IPS-15b (cell line): Measurements from ENCODE around the gene ZNF341.
A peak's percentile ranks its signal among the peaks of the same experiment; 100 is the strongest.

Experiments
- H3K27me3 ChIP-seq: one replicate; pipeline ENCODE4 v1.6.1; 2013; ENCODE audit warnings: low read length; ENCODE audit not compliant: control insufficient read depth, insufficient read depth
- H3K36me3 ChIP-seq: one replicate; pipeline ENCODE4 v1.6.1; 2013; ENCODE audit warnings: low read length; ENCODE audit not compliant: control insufficient read depth, insufficient read depth
- H3K4me1 ChIP-seq: one replicate; pipeline ENCODE4 v1.6.1; 2013; ENCODE audit warnings: mild to moderate bottlenecking, low read length; ENCODE audit not compliant: control insufficient read depth, insufficient read depth
- H3K4me3 ChIP-seq: one replicate; pipeline ENCODE4 v1.5.1; 2013; ENCODE audit warnings: low read depth, low read length
- H3K9ac ChIP-seq: one replicate; pipeline ENCODE4 v1.6.1; 2013; ENCODE audit warnings: low read depth, mild to moderate bottlenecking, low read length
- H3K9me3 ChIP-seq: one replicate; pipeline ENCODE4 v1.6.1; 2013; ENCODE audit warnings: mild to moderate bottlenecking, low read length; ENCODE audit not compliant: control insufficient read depth, insufficient read depth

ZNF341 gene

GRCh38 chr20:33724439-33725094 lies 7.2 kb upstream of the ZNF341 start:
- H3K36me3 ChIP-seq, result no peaks in the 10 kb centered on the region
- H3K27me3 ChIP-seq, result no peaks in the 10 kb centered on the region
- no peak overlapping the region for H3K4me3 ChIP-seq
- no peak overlapping the region for H3K9ac ChIP-seq
- H3K9me3 ChIP-seq, result no peaks in the 10 kb centered on the region
- no peaks in the 10 kb centered on the region for H3K4me1 ChIP-seq

- Histone ChIP-seq H3K4me3 (no peak overlapping the region), H3K27me3 (no peaks in the 10 kb centered on the region), H3K9ac (no peak overlapping the region), H3K4me1 (no peaks in the 10 kb centered on the region), H3K36me3 (no peaks in the 10 kb centered on the region), H3K9me3 (no peaks in the 10 kb centered on the region)
Observed at GRCh38 chr20:33725607-33726264, 6.1 kb upstream of the ZNF341 start.

DNA sequence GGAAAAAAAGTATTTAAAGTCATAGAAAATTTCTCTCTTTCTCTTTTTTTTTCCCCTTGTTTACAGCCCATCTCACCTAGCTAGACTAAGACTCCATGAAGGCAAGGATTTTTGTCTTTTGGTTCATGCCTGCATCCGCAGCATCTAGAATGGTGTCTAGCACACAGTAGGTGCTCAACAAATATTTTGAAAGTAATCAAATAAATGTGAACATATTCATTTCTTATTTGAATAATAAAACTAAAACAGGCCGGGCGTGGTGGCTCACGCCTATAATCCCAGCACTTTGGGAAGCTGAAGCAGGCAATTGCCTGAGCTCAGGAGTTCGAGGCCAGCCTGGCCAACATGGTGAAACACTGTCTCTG lies 4.7 kb upstream of the ZNF341 start:
- no peaks in the 10 kb centered on the region for H3K9me3 ChIP-seq
- H3K27me3 ChIP-seq, result no peaks in the 10 kb centered on the region
- H3K36me3 ChIP-seq, result no peaks in the 10 kb centered on the region
- H3K4me1 ChIP-seq, result no peaks in the 10 kb centered on the region
- H3K4me3 ChIP-seq, result no peak overlapping the region
- H3K9ac ChIP-seq, result no peak overlapping the region

DNA sequence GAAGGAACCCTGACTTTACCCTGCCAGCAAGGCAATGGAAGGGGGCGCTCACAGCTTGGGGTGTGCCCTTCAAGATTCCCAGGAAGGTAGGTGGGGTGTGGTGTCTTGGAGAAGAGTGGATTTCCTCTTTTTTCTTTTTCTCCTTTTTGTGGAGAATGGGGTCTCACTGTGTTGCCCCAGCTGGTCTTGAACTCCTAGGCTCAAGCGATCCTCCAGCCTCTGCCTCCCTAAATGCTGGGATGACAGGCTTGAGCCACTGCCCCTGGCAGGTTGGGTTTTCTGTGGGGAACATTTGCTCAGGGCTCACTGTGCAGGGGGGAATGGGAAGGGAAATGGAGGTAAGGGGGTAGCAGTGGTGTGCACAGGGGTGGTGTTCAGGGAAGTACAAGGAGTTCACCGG lies 4.0 kb upstream of the ZNF341 start:
- no peaks in the 10 kb centered on the region for H3K27me3 ChIP-seq
- H3K4me3 ChIP-seq, result no peak overlapping the region
- no peaks in the 10 kb centered on the region for H3K36me3 ChIP-seq
- no peak overlapping the region for H3K9ac ChIP-seq
- no peaks in the 10 kb centered on the region for H3K9me3 ChIP-seq
- H3K4me1 ChIP-seq, result no peaks in the 10 kb centered on the region

DNA sequence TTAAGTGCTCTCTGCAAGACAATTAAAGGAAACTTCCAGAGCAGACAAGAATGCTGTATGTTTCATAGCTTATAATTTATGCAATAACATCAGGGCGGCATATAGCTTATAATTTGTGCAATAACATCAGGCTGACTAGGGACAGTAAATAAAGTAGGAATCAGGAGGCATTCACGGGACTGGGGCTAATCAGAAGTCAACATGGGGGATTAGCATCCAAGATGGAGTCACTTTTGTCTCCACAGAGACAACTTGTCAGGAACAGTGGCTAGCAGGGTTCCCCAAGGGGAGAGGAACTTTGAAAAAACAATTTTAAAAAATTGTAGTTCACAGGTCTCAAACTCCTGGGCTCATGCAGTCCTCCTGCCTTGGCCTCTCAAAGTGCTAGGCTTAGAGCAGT lies 3.3 kb upstream of the ZNF341 start:
- Histone ChIP-seq H3K9ac (no peak overlapping the region), H3K9me3 (no peaks in the 10 kb centered on the region), H3K27me3 (no peaks in the 10 kb centered on the region), H3K4me3 (no peak overlapping the region), H3K4me1 (no peaks in the 10 kb centered on the region), H3K36me3 (no peaks in the 10 kb centered on the region)

DNA sequence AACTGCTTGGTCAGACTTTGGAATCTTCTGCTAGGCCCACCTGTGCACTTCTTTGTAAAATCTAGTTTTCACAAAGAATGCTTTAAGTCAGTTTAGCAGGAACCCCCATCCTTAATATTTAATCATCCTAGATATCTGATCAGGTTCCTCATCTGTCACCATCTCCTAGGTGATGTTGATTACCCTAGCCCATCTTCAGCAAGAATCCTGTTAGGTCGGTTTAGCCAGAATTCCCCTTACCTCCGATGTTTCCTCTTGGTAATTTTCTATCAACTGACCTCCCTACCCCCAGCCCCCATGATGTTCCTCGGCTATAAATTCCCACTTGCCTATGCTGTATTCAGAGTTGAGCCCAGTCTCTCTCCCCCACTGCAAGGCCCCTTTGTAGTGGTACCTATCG lies 2.7 kb upstream of the ZNF341 start:
- Histone ChIP-seq H3K36me3 (no peaks in the 10 kb centered on the region), H3K9ac (no peak overlapping the region), H3K4me1 (peaks cover 5% of the 10 kb centered on the region), H3K9me3 (no peaks in the 10 kb centered on the region), H3K4me3 (no peak overlapping the region), H3K27me3 (no peaks in the 10 kb centered on the region)

DNA sequence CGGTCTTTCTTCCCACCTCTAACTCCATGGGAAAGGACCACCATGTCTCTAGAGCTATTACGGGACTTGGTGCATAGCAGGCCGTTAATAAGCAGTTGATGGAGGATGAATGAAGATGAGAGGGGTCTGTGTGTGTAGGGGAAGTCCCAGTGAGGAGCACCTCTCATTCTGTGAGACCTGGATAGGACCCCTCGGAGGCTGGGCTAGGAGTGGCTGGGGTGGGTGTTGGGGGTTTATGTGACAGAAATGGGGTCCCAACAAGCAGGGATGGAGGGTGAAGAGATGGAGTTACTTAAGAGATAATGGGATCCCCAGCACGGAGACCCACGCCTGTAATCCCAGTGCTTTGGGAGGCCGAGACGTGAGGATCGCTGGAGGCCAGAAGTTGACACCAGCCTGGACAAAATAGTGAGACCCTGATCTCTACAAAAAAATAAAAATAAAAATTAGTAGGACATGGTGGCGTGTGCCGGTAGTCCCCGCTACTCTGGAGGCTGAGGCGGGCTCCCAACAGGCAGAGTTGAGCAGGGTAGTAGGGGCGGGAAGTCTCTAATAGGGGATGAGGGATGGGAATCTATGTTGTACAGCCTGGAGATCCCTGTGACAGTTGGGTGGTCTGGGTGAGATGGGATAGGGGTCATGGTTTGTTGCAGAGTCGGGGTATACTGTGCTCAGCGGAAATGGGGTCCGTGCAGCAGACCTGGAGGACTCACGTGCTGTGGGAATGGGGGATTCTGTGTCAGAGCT lies 677 bp upstream of the ZNF341 start:
- Histone ChIP-seq H3K27me3 (no peaks in the 10 kb centered on the region), H3K36me3 (no peaks in the 10 kb centered on the region), H3K4me1 (peaks cover 9% of the 10 kb centered on the region), H3K9ac (peak overlapping the region; percentile 60), H3K9me3 (no peaks in the 10 kb centered on the region), H3K4me3 (peak overlapping the region; percentile 68)

DNA sequence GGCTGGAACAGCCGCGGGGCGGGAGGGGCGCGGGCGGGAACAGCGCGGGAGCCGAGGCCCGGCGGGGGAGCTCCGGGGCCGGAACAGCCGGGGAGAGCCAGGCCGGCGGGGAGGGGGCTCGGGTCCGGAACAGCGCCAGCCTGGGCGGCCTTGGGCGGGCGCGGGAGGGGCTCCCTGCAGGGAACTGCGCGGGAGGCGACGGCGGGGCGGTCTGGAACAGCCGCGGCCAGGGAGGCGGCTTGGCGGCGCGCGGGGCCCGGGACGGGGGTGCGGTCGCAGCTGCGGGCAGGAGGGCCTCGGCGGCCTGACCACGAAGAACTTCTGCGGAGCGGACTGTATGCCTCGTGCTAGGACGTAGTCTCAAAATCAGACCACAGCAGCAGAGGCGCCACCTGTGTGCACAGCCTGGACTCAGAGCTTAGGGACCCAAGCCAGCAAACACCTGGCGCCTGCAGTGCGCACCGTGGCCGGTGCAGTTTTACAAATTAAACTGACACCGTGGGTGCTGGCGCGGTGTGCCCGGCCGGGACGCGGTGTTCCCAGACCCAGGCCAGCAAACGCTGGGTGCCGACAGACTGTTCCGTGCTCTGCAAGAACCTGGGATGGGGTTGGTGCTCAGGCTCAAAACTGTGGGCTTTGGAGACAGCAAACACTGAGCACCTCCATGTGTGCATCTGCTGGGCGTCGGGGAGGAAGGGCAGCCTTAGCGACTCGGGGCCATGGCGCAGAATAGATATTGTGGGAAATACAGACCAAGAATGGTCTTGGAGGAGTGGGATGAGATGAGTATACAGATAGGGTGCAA lies 572 bp downstream of the ZNF341 start:
- no peaks in the 10 kb centered on the region for H3K27me3 ChIP-seq
- no peaks in the 10 kb centered on the region for H3K36me3 ChIP-seq
- H3K9me3 ChIP-seq, result peaks cover 4% of the 10 kb centered on the region

DNA sequence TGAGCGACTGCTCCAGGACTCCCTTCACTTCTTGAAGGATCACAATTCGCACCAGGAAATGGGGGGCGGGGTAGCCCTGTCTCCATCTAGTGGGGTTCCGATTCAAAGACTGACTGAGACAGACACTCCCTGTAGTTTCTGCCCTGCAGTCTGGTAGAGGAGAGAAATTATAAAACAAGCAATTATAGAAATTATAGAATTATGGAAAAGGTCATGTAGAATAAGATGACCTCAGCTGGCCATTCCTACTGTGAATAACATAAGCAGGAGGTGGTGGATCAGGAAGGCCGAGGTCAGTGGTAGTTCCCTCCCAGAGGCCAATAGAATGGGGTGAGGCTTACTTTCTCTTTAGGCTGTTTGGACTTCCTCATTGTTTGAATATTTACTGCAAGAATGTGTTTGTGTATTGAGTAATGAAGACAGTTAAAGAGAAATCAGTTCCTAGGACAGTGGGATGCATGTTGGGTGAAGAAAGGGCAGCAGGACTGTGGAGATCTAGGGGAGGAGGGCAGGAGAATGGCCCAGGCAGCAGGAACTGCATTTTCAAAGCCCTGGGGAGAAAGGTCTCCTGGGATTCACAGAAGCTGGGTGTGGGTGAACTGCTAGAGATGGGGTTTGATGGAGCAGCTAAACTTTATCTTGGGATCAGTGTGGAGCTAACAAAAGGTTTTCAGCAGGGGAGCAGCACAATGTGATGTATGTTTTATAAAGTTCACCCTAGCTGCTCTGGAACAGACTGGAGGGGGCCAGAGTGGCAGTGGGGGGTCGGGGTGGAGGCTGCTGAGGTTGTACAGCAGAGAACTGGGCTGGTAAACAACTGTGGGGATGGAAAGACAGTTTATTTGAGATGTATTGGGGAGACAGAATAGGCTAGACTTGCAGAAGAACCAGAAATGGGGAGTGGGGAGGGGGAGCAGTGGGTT lies 2.1 kb downstream of the ZNF341 start:
- peaks cover 4% of the 10 kb centered on the region for H3K9me3 ChIP-seq
- no peak overlapping the region for H3K9ac ChIP-seq
- no peak overlapping the region for H3K4me3 ChIP-seq
- peaks cover 9% of the 10 kb centered on the region for H3K4me1 ChIP-seq
- no peaks in the 10 kb centered on the region for H3K27me3 ChIP-seq
- H3K36me3 ChIP-seq, result no peaks in the 10 kb centered on the region

More for the DNA sequence above, 572 bp downstream of the ZNF341 start:
- Histone ChIP-seq H3K9ac (peak overlapping the region; percentile 73), H3K4me3 (peak overlapping the region; percentile 82), H3K4me1 (peaks cover 9% of the 10 kb centered on the region)

DNA sequence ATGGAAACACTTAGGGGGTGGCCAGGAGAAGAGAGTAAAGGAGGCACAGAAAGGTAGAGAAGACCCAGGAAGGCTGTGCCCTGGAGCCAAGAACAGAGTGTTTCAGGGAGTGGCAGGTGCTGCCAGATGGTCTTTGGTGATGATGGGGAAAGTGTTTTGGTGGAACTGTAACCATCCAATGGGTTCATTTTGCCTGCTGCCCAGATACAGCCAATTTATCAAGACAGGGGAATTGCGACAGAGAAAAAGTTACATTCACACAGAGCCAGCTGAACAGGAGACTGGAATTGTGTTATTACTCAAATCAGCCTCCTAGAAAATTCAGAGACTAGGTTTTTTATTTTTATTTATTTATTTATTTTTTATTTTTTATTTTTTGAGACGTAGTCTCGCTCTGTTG lies 5.2 kb downstream of the ZNF341 start:
- Histone ChIP-seq H3K4me1 (peaks cover 9% of the 10 kb centered on the region), H3K27me3 (no peaks in the 10 kb centered on the region), H3K9me3 (peaks cover 4% of the 10 kb centered on the region), H3K9ac (no peak overlapping the region), H3K36me3 (no peaks in the 10 kb centered on the region), H3K4me3 (no peak overlapping the region)

- H3K4me3 ChIP-seq, result no peak overlapping the region
- H3K9me3 ChIP-seq, result peaks cover 4% of the 10 kb centered on the region
- no peaks in the 10 kb centered on the region for H3K27me3 ChIP-seq
- peaks cover under 1% of the 10 kb centered on the region for H3K4me1 ChIP-seq
- no peak overlapping the region for H3K9ac ChIP-seq
- no peaks in the 10 kb centered on the region for H3K36me3 ChIP-seq
Observed at GRCh38 chr20:33739493-33739892, 7.7 kb downstream of the ZNF341 start.
